Left kidney (tissue), 2 donors: ENCODE data around the gene PCOLCE2. TPM values are rescaled to one million over a fixed set of nuclear protein-coding genes. Genes with fewer than 3 reads are reported as not detected.
A peak's percentile ranks its signal among the peaks of the same experiment; 100 is the strongest.
"Not testable (repeated sequence)": the region's sequence is repeated elsewhere in the genome, so short reads cannot be mapped to it uniquely, and the experiment has no call there.

Experiments
- DNase-seq: peaks from one replicate; pipeline ENCODE4 v3.0.0-alpha.2; 2013
- polyA plus RNA-seq: library from polyadenylated mRNA; unstranded; fragments of 120-200 nt; gene quantifications from one replicate; pipeline ENCODE4 v1.2.1, GENCODE V29; 2013; ENCODE audit not compliant: insufficient read length

PCOLCE2 gene
- polyA plus RNA-seq, 1 donor, result 6.0 TPM

- DNase-seq, result no peak
These were observed 13.5 kb upstream of the PCOLCE2 start for GRCh38 chr3:142902356-142902755.

GRCh38 chr3:142898346-142899213 lies 9.7 kb upstream of the PCOLCE2 start:
- no peak for DNase-seq

DNA sequence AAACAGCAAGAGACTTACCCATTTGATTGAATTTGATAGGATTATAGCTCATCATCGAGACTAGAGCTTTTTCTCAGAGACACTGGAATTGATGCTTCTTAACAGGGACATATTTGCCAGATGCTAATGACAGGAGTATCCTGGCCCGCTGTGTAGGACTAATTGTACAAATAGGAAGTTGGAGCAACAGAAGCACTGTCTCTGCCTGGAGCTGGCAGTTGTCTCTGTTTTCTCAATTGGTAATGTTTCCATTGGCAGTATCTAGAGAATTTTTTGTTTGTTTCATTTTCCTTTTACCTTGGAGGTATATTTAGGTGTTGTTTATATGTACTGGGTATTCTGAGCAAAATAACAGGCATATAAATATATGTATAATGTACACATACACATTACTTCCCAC lies 8.9 kb upstream of the PCOLCE2 start:
- DNase-seq, result no peak

- no peak for DNase-seq
These were observed 8.1 kb upstream of the PCOLCE2 start for GRCh38 chr3:142896996-142897395.

DNA sequence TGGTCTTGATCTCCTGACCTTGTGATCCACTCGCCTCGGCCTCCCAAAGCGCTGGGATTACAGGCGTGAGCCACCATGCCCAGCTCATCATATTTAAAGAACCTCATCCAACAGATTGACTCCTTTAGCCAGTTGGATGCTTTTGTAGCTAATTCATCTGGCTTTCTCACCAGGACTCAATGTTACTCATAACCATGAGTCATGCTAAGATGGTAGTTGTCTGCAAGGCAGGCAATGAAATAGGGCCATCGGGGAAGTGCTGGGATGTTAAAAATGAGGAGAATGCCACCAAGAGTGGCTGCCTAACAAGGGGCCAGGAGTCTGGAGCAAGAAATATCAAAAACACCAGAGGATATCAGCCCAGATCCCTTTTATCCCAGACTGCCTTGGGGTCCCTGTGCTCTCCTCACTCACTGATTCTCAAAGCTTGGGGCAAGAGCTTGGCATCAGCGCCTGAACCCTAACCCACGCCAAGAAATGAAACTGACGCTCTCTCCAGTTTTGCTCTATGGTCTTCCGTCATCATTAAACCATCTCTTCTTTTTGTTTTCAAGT lies 7.4 kb upstream of the PCOLCE2 start:
- no peak for DNase-seq

DNA sequence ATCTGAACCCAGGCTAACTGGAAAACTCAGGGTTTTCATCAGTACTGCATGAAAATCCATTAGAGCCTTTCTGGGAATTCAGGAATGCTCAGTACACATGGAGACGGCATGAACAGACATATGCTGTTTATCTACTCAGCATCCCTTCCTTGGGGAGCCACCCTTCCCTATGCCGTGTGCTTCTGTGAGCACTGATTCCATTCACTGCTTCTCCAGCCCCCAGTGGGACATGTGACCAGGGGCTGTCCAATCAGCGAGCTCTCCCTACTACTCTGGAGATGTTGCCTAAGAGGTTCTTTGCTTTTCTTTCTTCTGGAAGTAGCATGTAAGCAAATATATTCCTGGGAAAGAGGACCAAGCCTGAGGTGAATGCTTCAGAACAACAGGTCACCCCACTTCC lies 5.6 kb upstream of the PCOLCE2 start:
- DNase-seq, result no peak

DNA sequence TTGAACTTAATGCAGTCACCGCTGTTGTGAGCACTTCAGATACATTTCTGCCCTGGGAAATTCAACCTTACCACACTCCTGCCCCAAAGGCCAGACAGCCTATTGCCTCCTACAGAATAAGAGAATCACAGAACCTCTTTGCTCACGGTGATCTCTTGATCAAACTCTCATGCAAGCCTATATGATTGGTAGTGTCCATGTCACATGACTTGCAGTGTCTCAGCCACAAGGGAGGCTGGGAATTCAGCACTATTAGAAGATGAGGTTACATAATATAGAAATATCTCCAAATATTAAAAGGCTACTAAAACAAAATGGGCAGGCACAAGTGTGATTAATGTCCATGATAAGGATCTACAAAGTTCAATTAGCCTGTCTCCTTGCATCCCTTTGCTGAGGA lies 3.8 kb upstream of the PCOLCE2 start:
- no peak for DNase-seq

DNA sequence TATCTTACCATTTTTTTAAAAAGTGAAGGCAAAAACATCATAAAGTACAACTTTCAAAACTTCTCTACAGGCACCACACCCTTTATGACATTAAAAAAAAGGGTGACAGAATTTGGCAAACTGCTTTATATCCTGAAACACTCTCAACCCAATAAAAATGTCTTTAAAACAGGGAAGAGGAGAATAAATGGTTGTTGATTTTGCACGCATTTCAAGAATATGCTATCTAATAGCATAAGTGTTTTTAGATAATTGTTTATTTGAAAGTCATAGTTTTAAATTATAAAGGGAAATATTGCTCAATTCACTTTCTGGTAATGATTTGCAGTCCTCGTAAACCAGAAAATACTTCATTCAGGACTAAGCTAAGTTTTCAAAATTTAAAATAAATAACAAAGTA lies 1.7 kb upstream of the PCOLCE2 start:
- no peak for DNase-seq

DNA sequence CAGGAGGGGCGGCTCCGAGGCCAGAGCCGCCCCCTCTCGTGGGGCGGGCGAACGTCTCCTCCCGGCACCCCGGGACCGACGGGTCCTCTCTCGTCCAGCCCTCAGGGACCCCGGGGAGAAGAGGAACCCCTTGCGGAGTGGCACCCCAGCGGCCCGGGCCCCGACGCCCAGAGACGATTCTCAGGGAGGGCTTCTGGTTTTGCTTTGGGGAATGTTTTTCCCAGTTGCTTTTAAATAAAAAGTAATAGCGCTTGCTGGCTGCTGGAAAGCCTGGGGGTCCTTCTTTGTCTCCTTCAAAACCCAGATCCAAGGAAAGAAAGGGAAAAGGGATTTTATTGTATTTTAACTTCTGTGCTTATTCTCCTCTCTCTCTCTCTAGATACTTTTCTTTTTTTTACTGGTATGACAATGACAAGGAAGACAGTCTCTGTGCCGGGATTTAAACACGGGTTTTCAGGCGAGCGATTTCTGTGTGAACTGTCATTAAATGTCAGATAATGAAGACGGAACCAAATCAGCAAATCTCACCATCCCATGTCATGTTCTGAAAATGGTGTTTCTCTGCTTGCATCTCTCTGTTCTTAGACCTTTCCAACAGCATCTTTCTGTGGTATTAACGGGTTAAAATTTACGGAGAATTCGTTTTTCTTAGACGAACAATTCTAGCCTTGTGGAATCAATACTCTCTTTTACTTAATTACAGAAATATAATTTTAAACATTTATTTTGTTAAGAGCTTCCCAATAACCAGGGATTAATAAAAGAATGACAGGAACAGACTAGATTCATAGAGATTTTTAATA lies 530 bp upstream of the PCOLCE2 start:
- no peak for DNase-seq

DNA sequence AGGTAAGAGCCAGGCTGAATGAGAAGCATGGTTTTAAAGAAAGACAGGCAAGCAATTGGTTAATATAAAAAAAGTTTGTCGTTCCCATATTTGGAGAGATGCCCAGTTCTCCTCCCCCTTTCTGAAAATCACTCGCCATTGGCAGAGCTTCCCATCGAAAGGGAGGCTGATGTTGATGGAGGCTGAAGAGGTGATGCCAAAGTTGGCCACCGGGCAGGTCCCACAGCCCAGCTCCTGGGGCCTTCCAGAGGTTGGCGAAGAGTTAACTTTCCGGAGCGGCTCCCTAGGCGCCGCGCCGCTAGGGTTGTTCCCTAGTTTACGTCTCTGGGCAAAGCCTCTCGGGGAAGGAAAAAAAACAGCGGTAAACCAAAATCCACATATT lies 793 bp downstream of the PCOLCE2 start:
- DNase-seq, result peak; percentile 31

DNA sequence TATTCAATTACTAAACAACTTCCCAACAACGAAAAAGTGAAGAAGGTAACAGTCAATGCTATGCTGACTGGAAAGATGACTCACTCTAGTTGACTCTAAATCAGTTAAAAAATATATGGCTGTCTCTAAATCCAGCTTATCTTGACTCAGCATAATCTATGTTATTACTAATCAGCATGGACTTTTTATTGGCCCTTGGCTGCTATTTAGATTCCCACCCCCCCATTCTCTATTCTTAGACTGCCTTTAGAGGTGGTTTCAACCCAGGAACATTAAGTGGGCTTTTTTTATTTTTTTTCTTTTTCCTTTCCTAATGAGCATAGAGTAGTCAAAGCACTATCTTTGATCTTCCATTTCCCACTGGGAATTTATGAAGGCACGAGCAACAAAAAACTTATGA lies 1.9 kb downstream of the PCOLCE2 start:
- no peak for DNase-seq

- no peak for DNase-seq
These were observed 2.9 kb downstream of the PCOLCE2 start for GRCh38 chr3:142886021-142886420.

GRCh38 chr3:142884531-142884930 lies 4.4 kb downstream of the PCOLCE2 start:
- no peak for DNase-seq

- not testable (repeated sequence) for DNase-seq
These were observed 5.3 kb downstream of the PCOLCE2 start for GRCh38 chr3:142883534-142883933.

DNA sequence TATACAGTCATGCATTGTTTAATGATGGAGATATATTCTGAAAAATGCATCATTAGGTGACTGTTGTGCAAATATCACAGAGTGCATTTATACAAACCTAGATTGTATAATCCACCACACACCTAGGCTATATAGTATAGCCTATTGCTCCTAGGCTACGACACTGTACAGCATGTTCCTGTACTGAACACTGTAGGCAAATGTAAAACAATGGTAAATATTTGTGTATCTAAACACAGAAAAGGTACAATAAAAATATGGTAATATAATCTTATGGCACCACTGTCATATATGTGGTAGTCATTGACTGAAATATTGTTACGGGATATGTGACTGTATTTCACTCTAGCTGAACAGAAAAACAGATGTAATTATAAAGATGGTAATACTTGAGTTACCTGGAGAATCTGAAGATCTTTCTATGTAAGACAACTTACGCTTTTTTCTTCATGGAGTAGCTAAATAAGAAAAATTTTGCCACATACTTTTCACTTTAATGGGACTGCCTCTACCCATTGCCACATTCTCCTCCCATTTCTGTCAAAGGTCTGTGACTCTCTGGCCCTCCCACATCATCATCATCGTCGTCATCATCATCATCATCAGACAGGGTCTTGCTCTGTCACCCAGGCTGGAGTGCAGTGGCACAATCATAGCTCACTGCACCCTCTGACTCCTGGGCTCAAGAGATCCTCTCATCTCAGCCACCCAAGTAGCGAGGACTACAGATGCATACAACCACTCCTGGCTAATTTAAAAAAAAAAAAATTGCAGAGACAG lies 7.2 kb downstream of the PCOLCE2 start:
- no peak for DNase-seq

DNA sequence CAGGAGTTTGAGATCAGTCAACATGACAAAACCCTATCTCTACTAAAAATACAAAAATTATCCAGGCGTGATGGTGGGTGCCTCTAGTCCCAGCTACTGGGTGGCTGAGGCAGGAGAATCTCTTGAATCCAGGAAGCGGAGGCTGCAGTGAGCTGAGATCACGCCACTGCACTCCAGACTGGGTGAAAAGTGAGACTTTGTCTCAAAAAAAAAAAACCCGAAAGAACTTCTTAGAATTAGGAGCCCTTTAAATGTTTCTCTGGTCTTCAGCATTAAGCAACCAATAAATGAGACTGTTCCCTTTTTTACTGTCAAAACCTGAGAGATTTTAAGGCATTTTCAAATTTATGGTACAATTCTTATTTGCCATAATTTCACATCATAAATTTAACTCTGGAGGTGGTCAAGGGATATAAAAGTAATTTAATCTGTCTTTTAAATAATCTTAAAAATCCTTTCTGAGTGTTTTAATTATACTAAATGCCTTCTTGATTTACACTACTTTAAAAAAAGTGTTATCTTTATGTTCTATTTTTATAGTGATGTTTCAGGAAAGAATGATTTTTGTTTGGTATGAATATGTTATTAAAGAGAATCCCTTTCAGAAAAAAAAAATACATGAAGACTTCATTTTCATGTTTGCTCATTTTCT lies 10.1 kb downstream of the PCOLCE2 start:
- no peak for DNase-seq

- DNase-seq, result no peak
These were observed 12.5 kb downstream of the PCOLCE2 start for GRCh38 chr3:142876417-142876816.

DNA sequence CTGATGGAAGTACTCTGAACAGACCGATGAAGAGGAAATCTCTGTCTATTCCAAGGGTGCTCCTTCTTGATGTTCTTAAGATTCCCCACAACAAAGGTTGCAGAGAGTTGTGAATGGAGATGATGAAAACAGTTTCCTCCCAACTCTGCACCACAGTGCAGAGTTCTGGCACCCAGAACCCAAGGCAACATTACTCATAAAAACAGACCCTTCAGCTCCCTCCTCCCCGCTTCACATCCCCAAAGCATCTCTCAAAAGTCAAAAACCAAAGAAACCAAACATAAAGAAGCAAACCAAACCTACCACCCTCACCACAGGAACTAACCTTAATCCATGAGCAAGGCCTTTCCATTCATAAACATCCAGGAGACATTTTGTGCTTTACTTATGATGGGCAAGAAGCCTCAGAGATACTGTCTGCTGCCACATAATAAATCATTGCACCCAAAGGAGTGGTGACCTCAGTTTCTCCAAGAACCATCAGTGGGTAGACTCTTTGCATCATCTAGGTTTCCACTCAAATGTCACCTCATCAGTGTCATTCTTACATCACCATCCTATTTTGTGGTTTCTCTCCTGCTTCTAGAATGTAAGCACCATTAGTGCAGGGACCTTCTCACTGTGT lies 13.2 kb downstream of the PCOLCE2 start:
- no peak for DNase-seq

DNA sequence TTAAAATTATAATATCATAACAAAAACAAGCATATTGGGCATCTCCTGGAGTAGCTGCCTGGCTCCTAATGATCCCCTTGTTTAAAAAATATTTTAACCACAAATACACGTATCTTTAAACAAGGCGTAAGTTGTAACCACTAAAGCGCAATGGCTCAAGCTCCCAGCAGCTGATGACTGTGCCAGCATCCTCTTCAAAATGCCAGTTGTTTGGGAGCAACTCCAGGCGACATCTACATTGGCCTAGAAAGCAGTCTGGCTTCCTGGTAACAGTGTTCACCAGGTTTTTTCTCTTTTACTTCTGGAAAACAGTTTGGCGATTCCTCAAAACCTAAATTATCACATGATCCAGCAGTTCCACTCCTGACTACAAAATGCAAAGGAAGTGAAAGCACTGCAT lies 13.8 kb downstream of the PCOLCE2 start:
- DNase-seq, result no peak

DNA sequence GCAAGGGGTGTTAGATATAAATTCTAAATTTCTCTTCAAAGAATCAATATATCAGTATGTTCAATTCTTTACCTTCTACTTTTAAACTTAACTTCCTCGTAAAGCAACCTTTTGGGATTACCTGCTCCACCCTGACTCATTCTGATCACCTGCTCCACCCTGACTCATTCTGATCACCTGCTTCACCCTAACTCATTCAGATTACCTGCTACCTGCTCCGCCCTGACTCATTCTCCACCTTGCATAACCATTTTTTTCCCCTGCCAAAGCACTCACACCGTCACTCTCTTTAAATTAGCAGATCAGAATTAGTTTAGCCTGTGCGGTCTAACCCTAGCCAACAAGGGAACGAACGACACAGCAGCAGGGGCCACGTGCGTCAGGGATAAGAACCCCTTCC lies 20.5 kb downstream of the PCOLCE2 start:
- DNase-seq, result not testable (repeated sequence)
